SH-SY5Y (cell line): ENCODE measurements around the gene CHST10.

ENCODE experiments used
- GATA2 ChIP-seq: IDR thresholded peaks from 2 replicates; pipeline ENCODE4 v1.6.1; 2011; ENCODE audit warnings: mild to moderate bottlenecking, low read depth, low read length
- GATA3 ChIP-seq: IDR thresholded peaks from 2 replicates; pipeline ENCODE4 v1.6.1; 2011; ENCODE audit warnings: low read depth, mild to moderate bottlenecking, low read length, moderate library complexity

Gene CHST10

GRCh38 chr2:100416935-100417710 is at the start of gene CHST10:
CHST10 (minus strand) TSS chr2:100417668; CDS start chr2:100406675, 10,993 bp downstream.
- TF ChIP-seq GATA2, result no peak
- TF ChIP-seq GATA3, result no peak

GRCh38 chr2:100460904-100461530 is 43.5 kb upstream of the CHST10 start:
- TF ChIP-seq GATA3 (no peak), GATA2 (no peak)

- no peak for TF ChIP-seq GATA2
- TF ChIP-seq GATA3, result no peak
These were observed 36.4 kb upstream of the CHST10 start for GRCh38 chr2:100453853-100454252.

GRCh38 chr2:100451734-100452133 is 34.3 kb upstream of the CHST10 start:
- no peak for TF ChIP-seq GATA3
- TF ChIP-seq GATA2, result no peak

GRCh38 chr2:100451092-100451491 is 33.6 kb upstream of the CHST10 start:
- TF ChIP-seq GATA3, result no peak
- TF ChIP-seq GATA2, result no peak

GRCh38 chr2:100446696-100447095 is 29.2 kb upstream of the CHST10 start:
- TF ChIP-seq GATA2 (no peak), GATA3 (no peak)

GRCh38 chr2:100437751-100438150 is 20.3 kb upstream of the CHST10 start:
- TF ChIP-seq GATA3 (no peak), GATA2 (no peak)

GRCh38 chr2:100429726-100430125 is 12.3 kb upstream of the CHST10 start:
- TF ChIP-seq GATA3, result no peak
- TF ChIP-seq GATA2, result no peak

- TF ChIP-seq GATA2 (no peak), GATA3 (no peak)
These were observed 10.3 kb upstream of the CHST10 start for GRCh38 chr2:100427627-100428258.

- TF ChIP-seq GATA2 (no peak), GATA3 (no peak)
These were observed 9.6 kb upstream of the CHST10 start for GRCh38 chr2:100427111-100427510.

GRCh38 chr2:100426384-100426720 is 8.9 kb upstream of the CHST10 start:
- TF ChIP-seq GATA2, result no peak
- no peak for TF ChIP-seq GATA3

GRCh38 chr2:100425573-100426383 is 8.3 kb upstream of the CHST10 start:
- no peak for TF ChIP-seq GATA3
- no peak for TF ChIP-seq GATA2

GRCh38 chr2:100425107-100425506 is 7.6 kb upstream of the CHST10 start:
- TF ChIP-seq GATA2 (no peak), GATA3 (no peak)

GRCh38 chr2:100424277-100424875 is 6.9 kb upstream of the CHST10 start:
- no peak for TF ChIP-seq GATA3
- no peak for TF ChIP-seq GATA2

- TF ChIP-seq GATA3, result no peak
- TF ChIP-seq GATA2, result no peak
These were observed 6.2 kb upstream of the CHST10 start for GRCh38 chr2:100423631-100424030.
